LNCAP (cell line): ENCODE measurements around the gene BAX.

Source experiments
- TF ChIP-seq, protein P1 (sequence below): fragments of 450-650 bp; IDR thresholded peaks from 2 replicates; pipeline ENCODE4 v1.5.1; 2017; ENCODE audit warnings: mild to moderate bottlenecking

The BAX gene

DNA sequence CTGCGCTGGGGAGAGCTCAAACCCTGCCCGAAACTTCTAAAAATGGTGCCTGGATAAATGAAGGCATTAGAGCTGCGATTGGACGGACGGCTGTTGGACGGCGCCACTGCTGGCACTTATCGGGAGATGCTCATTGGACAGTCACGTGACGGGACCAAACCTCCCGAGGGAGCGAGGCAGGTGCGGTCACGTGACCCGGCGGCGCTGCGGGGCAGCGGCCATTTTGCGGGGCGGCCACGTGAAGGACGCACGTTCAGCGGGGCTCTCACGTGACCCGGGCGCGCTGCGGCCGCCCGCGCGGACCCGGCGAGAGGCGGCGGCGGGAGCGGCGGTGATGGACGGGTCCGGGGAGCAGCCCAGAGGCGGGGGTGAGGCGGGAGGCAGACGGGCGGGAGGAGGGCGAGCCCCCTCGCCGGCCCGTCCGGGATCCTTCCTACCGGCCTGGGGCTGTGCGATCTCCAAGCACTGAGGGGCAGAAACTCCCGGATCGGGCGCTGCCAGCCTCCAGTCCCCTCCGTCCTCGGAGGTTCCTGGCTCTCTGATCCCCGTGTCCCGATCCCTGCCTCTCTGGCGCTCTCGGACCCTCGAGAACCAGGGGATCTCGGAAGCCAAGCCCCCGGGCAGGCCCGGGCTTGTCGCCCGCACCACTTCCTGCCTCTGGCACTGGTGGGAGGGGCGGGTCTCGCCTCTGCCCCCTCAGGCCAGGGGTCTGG is at the start of gene BAX:
Gene BAX, plus strand, starts transcription at position 281 of the 713 bp plus-strand sequence. Its CDS starts 54 bp downstream, at position 335.
- TF ChIP-seq, protein P1, sequence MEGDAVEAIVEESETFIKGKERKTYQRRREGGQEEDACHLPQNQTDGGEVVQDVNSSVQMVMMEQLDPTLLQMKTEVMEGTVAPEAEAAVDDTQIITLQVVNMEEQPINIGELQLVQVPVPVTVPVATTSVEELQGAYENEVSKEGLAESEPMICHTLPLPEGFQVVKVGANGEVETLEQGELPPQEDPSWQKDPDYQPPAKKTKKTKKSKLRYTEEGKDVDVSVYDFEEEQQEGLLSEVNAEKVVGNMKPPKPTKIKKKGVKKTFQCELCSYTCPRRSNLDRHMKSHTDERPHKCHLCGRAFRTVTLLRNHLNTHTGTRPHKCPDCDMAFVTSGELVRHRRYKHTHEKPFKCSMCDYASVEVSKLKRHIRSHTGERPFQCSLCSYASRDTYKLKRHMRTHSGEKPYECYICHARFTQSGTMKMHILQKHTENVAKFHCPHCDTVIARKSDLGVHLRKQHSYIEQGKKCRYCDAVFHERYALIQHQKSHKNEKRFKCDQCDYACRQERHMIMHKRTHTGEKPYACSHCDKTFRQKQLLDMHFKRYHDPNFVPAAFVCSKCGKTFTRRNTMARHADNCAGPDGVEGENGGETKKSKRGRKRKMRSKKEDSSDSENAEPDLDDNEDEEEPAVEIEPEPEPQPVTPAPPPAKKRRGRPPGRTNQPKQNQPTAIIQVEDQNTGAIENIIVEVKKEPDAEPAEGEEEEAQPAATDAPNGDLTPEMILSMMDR, result no peak

- TF ChIP-seq, protein P1, result no peak
Observed at GRCh38 chr19:48905664-48906063, 49.0 kb upstream of the BAX start.

GRCh38 chr19:48906324-48906723 is 48.4 kb upstream of the BAX start:
- TF ChIP-seq, protein P1, result no peak

DNA sequence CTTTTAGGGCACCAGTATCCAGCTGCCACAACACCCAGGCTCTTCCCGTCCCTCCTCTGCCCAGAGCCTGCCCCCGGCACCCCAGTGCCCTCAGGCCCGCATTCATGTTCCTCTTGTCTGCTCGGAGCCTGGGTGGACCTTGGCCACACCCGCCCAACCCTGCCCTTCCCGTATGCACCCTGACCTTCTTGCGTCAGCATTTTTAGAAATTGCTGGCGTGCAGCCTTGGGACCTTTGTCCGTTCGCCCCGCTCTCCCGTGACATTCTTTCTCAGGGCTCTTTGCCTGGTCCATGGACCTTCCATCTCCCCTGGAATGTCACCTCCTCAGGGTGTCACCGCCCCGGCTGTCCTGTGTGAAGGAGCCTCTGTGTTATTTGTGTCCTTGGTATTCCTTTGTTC is 47.0 kb upstream of the BAX start:
- TF ChIP-seq, protein P1, result no peak

- TF ChIP-seq, protein P1, result no peak
Observed at GRCh38 chr19:48910803-48911202, 43.9 kb upstream of the BAX start.

DNA sequence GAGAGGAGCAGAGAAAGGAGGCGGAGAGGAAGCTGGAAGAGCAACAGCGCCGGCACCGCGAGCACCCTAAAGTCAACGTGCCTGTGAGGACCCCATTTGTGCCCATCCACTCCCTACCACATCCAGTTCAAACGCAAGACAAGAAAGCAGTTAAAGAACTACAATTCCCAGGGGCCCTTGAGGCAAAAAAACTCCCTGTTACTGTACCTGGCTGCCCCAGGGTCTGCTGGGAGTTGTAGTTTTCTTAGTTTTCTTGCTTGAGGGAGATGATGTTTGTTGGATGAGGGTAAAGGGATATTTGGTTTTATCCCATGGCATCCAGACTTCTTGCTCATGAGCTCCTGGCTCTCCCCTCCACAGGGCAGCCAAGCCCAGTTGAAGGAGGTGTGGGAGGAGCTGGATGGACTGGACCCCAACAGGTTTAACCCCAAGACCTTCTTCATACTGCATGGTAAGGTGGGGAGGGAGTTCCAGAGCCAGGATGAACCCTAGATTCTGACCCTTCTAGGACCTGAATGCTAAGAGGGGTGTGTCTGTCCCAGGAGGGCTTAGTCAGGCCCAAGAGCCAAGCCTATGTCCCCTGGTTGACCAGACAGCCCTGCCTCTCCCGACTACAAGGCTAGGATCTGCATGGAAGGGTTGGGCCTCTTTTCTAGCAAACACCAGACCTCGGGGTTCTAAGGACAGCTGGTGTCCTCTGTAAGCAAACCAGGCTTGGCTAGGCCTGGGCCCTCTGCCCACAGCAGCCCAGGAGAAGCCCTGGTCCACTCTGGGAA is 41.4 kb upstream of the BAX start:
- TF ChIP-seq, protein P1, result no peak

DNA sequence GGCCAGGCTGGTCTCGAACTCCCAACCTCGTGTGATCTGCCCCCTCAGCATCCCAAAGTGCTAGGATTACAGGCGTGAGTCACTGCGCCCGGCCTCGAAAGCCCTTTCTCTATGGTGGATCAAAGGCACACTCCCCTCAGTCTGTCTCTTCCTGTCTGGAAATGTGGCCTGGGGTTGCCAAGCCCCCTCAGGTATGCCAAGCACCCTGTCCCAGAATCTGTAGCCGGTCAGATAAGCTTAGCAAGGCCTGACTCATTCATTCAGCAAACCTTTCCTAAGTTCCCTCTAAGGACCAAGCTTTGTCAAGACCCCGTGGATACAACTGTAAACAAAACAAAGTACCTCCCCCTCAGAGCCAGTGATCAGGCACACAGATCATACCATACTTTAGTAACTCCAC is 40.5 kb upstream of the BAX start:
- TF ChIP-seq, protein P1, result no peak
